Caco-2 (cell line): ENCODE measurements around the gene CXCL12. TPM values are rescaled to one million over a fixed set of nuclear protein-coding genes. Genes with fewer than 3 reads are reported as not detected.

ENCODE experiments used
- BruUV-seq: library from RNA; stranded (reverse); fragments of 400-500 nt; replicated peaks from 2 replicates; lab custom pipeline; 2021; lab: Mats Ljungman, UMichigan
- CTCF ChIA-PET: fragments of 300-600 bp; sonication (Branson Sonifier 250); formaldehyde crosslinking; loops from one replicate; lab custom pipeline; 2022; ENCODE audit warnings: antibody characterized with exemption; lab: Charles Lee
- POLR2A ChIA-PET: fragments of 300-600 bp; sonication (Branson Sonifier 250); formaldehyde crosslinking; loops from one replicate; lab custom pipeline; 2022; ENCODE audit warnings: antibody characterized with exemption; lab: Charles Lee
- DNase-seq, 2 experiments: peaks; one replicate each; pipeline versions ENCODE4 v3.0.0 to v3.0.0-alpha.2; 2020 to 2022
- H3K27me3 ChIP-seq: replicated peaks from 2 replicates; pipeline ENCODE4 v1.6.0; 2011; ENCODE audit warnings: low read length; ENCODE audit not compliant: control insufficient read depth, insufficient read depth
- H3K36me3 ChIP-seq: 2 replicates; pipeline ENCODE4 v1.5.1; 2011; ENCODE audit warnings: low read length; ENCODE audit not compliant: control insufficient read depth, insufficient read depth
- H3K4me1 ChIP-seq: fragments of 250-450 bp; sonication (Bioruptor Pico); 2 replicates; pipeline ENCODE4 v1.5.1; 2020; ENCODE audit warnings: mild to moderate bottlenecking
- H3K4me3 ChIP-seq: 2 replicates; pipeline ENCODE4 v1.5.1; 2011; ENCODE audit warnings: low read depth, mild to moderate bottlenecking, control low read depth, low read length
- H3K9me3 ChIP-seq: fragments of 250-450 bp; sonication (Bioruptor Pico); 2 replicates; pipeline ENCODE4 v1.5.1; 2020; ENCODE audit warnings: mild to moderate bottlenecking, moderate library complexity
- H3K27ac Mint-ChIP-seq: one replicate; pipeline ENCODE4 v1.8.0; 2022; ENCODE audit warnings: mixed read lengths; ENCODE audit not compliant: unreplicated experiment
- H3K27me3 Mint-ChIP-seq: one replicate; pipeline ENCODE4 v1.8.0; 2022; ENCODE audit warnings: mixed read lengths; ENCODE audit not compliant: insufficient read depth, unreplicated experiment
- H3K36me3 Mint-ChIP-seq: one replicate; pipeline ENCODE4 v1.8.0; 2022; ENCODE audit warnings: mild to moderate bottlenecking, mixed read lengths; ENCODE audit not compliant: insufficient read depth, unreplicated experiment
- H3K4me1 Mint-ChIP-seq: one replicate; pipeline ENCODE4 v1.8.0; 2022; ENCODE audit warnings: low read depth, mixed read lengths; ENCODE audit not compliant: unreplicated experiment
- H3K4me3 Mint-ChIP-seq: one replicate; pipeline ENCODE4 v1.8.0; 2022; ENCODE audit warnings: mild to moderate bottlenecking, moderate library complexity, mixed read lengths; ENCODE audit not compliant: unreplicated experiment
- H3K9me3 Mint-ChIP-seq: one replicate; pipeline ENCODE4 v1.8.0; 2022; ENCODE audit warnings: mixed read lengths; ENCODE audit not compliant: unreplicated experiment
- intact Hi-C: fragments of 100-400 bp; cut with micrococcal nuclease; formaldehyde crosslinking; loops from one replicate; pipeline ENCODE4 v1.10.0; 2022; ENCODE audit not compliant: unreplicated experiment
- total RNA-seq: library from RNA; stranded (reverse); gene quantifications from 2 replicates; pipeline ENCODE4 v1.2.3, GENCODE V29; 2022
- TF ChIP-seq, protein P1 (sequence below), 2 experiments: fragments of 200-600 bp in 1 of 2; IDR thresholded peaks; 1 replicate in 1 of 2; 2 replicates in 1 of 2; pipeline versions ENCODE4 v1.5.1 to v1.8.0; 2011 to 2022; ENCODE audit warnings: antibody characterized with exemption in 1 of 2, control low read depth in 1 of 2, inconsistent platforms in 1 of 2, low read depth in 1 of 2, low read length in 1 of 2, mild to moderate bottlenecking in 1 of 2, moderate library complexity in 1 of 2; ENCODE audit not compliant: insufficient read depth in 1 of 2, severe bottlenecking in 1 of 2, unreplicated experiment in 1 of 2

Gene CXCL12
- total RNA-seq, 1 experiment from 2014 or later: 0.27 TPM

DNA sequence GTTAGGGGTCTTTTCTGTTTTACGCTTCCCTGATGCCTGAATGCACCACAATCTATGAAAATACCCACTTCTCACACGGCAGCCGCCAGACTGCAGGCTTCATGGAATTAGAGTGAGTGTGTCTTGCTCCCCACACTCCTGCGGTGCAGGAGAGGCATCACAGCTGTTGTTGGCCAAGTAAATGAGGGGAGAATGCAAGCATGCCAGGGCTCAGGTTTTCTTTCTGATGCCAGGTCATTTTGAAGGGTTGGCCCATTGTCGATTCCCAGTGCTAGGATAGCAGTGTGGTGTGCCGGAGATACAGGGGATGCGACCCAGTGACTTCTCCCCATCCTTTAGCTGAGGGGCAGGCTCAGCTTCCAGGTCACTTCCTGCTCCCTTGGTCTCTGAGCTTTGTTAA is 16.3 kb downstream of the CXCL12 start:
- Histone ChIP-seq H3K36me3 (no peaks in the 10 kb centered on the region), H3K9me3 (peaks cover 3% of the 10 kb centered on the region; the same call in 1 of the 2 replicates), H3K4me3 (no peak overlapping the region), H3K27me3 (no peaks in the 10 kb centered on the region), H3K4me1 (no peaks in the 10 kb centered on the region)
- POLR2A ChIA-PET: no interaction called here
- peaks cover 31% of the 10 kb centered on the region for H3K27me3 Mint-ChIP-seq
- intact Hi-C loops: no loop called here
- no peaks in the 10 kb centered on the region for H3K4me1 Mint-ChIP-seq
- TF ChIP-seq, protein P1, sequence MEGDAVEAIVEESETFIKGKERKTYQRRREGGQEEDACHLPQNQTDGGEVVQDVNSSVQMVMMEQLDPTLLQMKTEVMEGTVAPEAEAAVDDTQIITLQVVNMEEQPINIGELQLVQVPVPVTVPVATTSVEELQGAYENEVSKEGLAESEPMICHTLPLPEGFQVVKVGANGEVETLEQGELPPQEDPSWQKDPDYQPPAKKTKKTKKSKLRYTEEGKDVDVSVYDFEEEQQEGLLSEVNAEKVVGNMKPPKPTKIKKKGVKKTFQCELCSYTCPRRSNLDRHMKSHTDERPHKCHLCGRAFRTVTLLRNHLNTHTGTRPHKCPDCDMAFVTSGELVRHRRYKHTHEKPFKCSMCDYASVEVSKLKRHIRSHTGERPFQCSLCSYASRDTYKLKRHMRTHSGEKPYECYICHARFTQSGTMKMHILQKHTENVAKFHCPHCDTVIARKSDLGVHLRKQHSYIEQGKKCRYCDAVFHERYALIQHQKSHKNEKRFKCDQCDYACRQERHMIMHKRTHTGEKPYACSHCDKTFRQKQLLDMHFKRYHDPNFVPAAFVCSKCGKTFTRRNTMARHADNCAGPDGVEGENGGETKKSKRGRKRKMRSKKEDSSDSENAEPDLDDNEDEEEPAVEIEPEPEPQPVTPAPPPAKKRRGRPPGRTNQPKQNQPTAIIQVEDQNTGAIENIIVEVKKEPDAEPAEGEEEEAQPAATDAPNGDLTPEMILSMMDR (IDR thresholded peaks at IDR 0.05; ENCODE audit: insufficient read depth in 1 of 2, low read depth in 1 of 2, low read length in 1 of 2, severe bottlenecking in 1 of 2, unreplicated experiment in 1 of 2): no peak
- no TSS peak for BruUV-seq
- H3K36me3 Mint-ChIP-seq: no peaks in the 10 kb centered on the region
- CTCF ChIA-PET: no interaction called here
- no peak for DNase-seq
- H3K9me3 Mint-ChIP-seq: no peaks in the 10 kb centered on the region
- H3K4me3 Mint-ChIP-seq: no peak overlapping the region
- H3K27ac Mint-ChIP-seq: no peak overlapping the region

DNA sequence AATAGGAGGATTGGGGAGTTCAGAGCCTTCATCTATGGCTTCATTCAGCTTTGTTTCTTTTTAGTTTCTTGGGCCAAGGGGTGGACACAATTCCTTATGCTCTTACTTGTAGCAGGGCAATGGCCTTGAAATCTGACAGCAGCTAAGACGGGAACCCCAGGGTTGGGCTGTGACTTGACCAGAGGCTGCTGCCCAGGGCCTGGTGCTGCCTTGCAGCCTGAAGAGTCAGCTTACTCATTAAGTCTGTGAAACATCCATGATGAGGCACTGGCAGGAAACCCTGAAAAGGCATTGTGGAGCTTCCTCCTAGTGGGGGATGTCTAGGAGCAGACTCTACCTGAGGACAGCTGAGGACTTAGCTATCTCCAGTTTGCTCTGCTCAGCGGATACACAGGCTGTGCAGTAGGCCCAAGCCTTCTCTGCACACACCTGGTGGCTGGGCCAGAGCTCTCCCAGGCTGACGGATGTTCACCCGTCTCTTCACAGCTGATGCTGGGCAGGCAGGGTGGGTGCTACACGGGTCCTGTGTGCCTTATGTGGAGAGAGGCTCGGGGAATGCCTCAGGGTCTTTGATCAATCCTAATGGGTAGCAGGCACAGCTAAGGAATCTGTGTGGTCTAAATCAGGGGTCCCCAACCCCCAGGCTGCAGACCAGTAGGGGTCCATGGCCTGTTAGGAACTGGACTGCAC is 17.8 kb downstream of the CXCL12 start:
- no peaks in the 10 kb centered on the region for H3K9me3 Mint-ChIP-seq
- intact Hi-C loops: no loop called here
- no peak overlapping the region for H3K4me3 Mint-ChIP-seq
- Histone ChIP-seq H3K4me1 (no peaks in the 10 kb centered on the region), H3K4me3 (no peak overlapping the region), H3K9me3 (peaks cover 3% of the 10 kb centered on the region; the same call in 1 of the 2 replicates), H3K27me3 (no peaks in the 10 kb centered on the region), H3K36me3 (no peaks in the 10 kb centered on the region)
- BruUV-seq: no TSS peak
- ChIA-PET CTCF (no interaction called here), POLR2A (no interaction called here)
- H3K4me1 Mint-ChIP-seq: no peaks in the 10 kb centered on the region
- no peaks in the 10 kb centered on the region for H3K36me3 Mint-ChIP-seq
- DNase-seq: no peak
- TF ChIP-seq, protein P1 (IDR thresholded peaks at IDR 0.05; ENCODE audit: insufficient read depth in 1 of 2, low read depth in 1 of 2, low read length in 1 of 2, severe bottlenecking in 1 of 2, unreplicated experiment in 1 of 2): no peak
- peaks cover 34% of the 10 kb centered on the region for H3K27me3 Mint-ChIP-seq
- no peak overlapping the region for H3K27ac Mint-ChIP-seq

DNA sequence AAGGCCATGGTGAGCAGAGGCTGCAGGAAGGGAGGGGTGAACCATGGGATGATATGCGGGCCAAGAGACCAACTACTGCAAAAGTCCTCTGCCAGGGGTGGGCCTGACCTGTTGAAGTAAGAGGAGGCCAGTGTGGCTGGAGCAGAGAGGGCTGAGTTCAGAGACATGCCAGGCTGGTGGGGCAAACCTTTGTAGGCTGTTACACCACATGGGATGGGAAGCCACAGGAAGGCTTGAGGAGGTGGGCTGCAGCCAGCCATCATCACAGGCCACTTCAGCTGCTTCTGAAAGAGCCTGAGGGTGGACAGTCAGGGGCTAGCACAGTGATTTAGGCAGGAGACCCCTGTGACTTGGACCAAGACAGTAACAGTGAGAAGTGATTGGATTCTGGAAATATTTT is 20.3 kb downstream of the CXCL12 start:
- no peak overlapping the region for H3K27ac Mint-ChIP-seq

More for the DNA sequence above, 20.3 kb downstream of the CXCL12 start:
- BruUV-seq: no TSS peak
- TF ChIP-seq, protein P1 (IDR thresholded peaks at IDR 0.05; ENCODE audit: insufficient read depth in 1 of 2, low read depth in 1 of 2, low read length in 1 of 2, severe bottlenecking in 1 of 2, unreplicated experiment in 1 of 2): no peak
- peaks cover 33% of the 10 kb centered on the region for H3K27me3 Mint-ChIP-seq
- no peaks in the 10 kb centered on the region for H3K36me3 ChIP-seq
- no peak overlapping the region for H3K4me3 ChIP-seq
- intact Hi-C loops: no loop called here
- no peak for DNase-seq
- ChIA-PET POLR2A (no interaction called here), CTCF (no interaction called here)
- no peaks in the 10 kb centered on the region for H3K27me3 ChIP-seq
- H3K9me3 ChIP-seq: no peaks in the 10 kb centered on the region
- no peaks in the 10 kb centered on the region for H3K4me1 Mint-ChIP-seq
- no peaks in the 10 kb centered on the region for H3K4me1 ChIP-seq
- no peak overlapping the region for H3K4me3 Mint-ChIP-seq
- no peaks in the 10 kb centered on the region for H3K36me3 Mint-ChIP-seq
- no peaks in the 10 kb centered on the region for H3K9me3 Mint-ChIP-seq
